Measurements from ENCODE around the gene HLA-DMB. TPM values are rescaled to one million over a fixed set of nuclear protein-coding genes. Genes with fewer than 3 reads are reported as not detected.

Gene HLA-DMB
- total RNA-seq, 1 experiment from 2014 or later: 0.34 TPM

GRCh38 chr6:32962213-32962826 is 21.5 kb upstream of the HLA-DMB start:
- DNase-seq (ENCODE audit: low spot score): no peak
- H3K27ac ChIP-seq (ENCODE audit: low read depth, low read length, poor library complexity, severe bottlenecking): no peak overlapping the region
- TF ChIP-seq CTCF (conservative IDR thresholded peaks at IDR 0.05; ENCODE audit: low read depth, low read length): no peak
- no peak for TF ChIP-seq EZH2 (IDR thresholded peaks at IDR 0.05; ENCODE audit: borderline replicate concordance, low read depth, low read length, poor library complexity, severe bottlenecking)
- no peak overlapping the region for H3K4me3 ChIP-seq (ENCODE audit: low read depth, low read length, poor library complexity, severe bottlenecking)
- H3K36me3 ChIP-seq (ENCODE audit: insufficient read depth, low read length, poor library complexity, severe bottlenecking): no peaks in the 10 kb centered on the region
- no peaks in the 10 kb centered on the region for H3K9me3 ChIP-seq (ENCODE audit: low read depth, low read length, poor library complexity, severe bottlenecking)
- intact Hi-C loops (cut with micrococcal nuclease; ENCODE audit: unreplicated experiment): no loop called here
- ChIA-PET CTCF (no interaction called here), POLR2A (ENCODE audit: low non-redundant PET) (no interaction called here)
- H3K27me3 ChIP-seq (replicated peaks; ENCODE audit: insufficient read depth, low read depth, low read length, poor library complexity): no peaks in the 10 kb centered on the region
- no TSS peak for BruUV-seq (replicated peaks)
- H3K4me1 ChIP-seq (ENCODE audit: insufficient read depth, low read length, poor library complexity, severe bottlenecking): peaks cover 14% of the 10 kb centered on the region

GRCh38 chr6:32960563-32960962 is 19.7 kb upstream of the HLA-DMB start:
- ChIA-PET CTCF (no interaction called here), POLR2A (ENCODE audit: low non-redundant PET) (no interaction called here)
- TF ChIP-seq CTCF (conservative IDR thresholded peaks at IDR 0.05; ENCODE audit: low read depth, low read length) (no peak), EZH2 (IDR thresholded peaks at IDR 0.05; ENCODE audit: borderline replicate concordance, low read depth, low read length, poor library complexity, severe bottlenecking) (no peak)
- no peaks in the 10 kb centered on the region for H3K36me3 ChIP-seq (ENCODE audit: insufficient read depth, low read length, poor library complexity, severe bottlenecking)
- no peaks in the 10 kb centered on the region for H3K9me3 ChIP-seq (ENCODE audit: low read depth, low read length, poor library complexity, severe bottlenecking)
- intact Hi-C loops (cut with micrococcal nuclease; ENCODE audit: unreplicated experiment): no loop called here
- BruUV-seq (replicated peaks): no TSS peak
- peaks cover 6% of the 10 kb centered on the region for H3K4me1 ChIP-seq (ENCODE audit: insufficient read depth, low read length, poor library complexity, severe bottlenecking)
- DNase-seq (ENCODE audit: low spot score): no peak
- H3K4me3 ChIP-seq (ENCODE audit: low read depth, low read length, poor library complexity, severe bottlenecking): no peak overlapping the region
- H3K27ac ChIP-seq (ENCODE audit: low read depth, low read length, poor library complexity, severe bottlenecking): no peak overlapping the region
- H3K27me3 ChIP-seq (replicated peaks; ENCODE audit: insufficient read depth, low read depth, low read length, poor library complexity): no peaks in the 10 kb centered on the region

- H3K4me3 ChIP-seq (ENCODE audit: low read depth, low read length, poor library complexity, severe bottlenecking): no peak overlapping the region
- intact Hi-C loops (cut with micrococcal nuclease; ENCODE audit: unreplicated experiment): no loop called here
- no peak for DNase-seq (ENCODE audit: low spot score)
- ChIA-PET POLR2A (ENCODE audit: low non-redundant PET) (no interaction called here), CTCF (interaction anchor here (0.6 kb wide), 1 partner anchor 17 kb away, joined by 4 read pairs; no protein-coding TSS in a partner anchor)
- H3K27me3 ChIP-seq (replicated peaks; ENCODE audit: insufficient read depth, low read depth, low read length, poor library complexity): no peaks in the 10 kb centered on the region
- H3K27ac ChIP-seq (ENCODE audit: low read depth, low read length, poor library complexity, severe bottlenecking): no peak overlapping the region
- no peaks in the 10 kb centered on the region for H3K4me1 ChIP-seq (ENCODE audit: insufficient read depth, low read length, poor library complexity, severe bottlenecking)
- no peaks in the 10 kb centered on the region for H3K36me3 ChIP-seq (ENCODE audit: insufficient read depth, low read length, poor library complexity, severe bottlenecking)
- no peaks in the 10 kb centered on the region for H3K9me3 ChIP-seq (ENCODE audit: low read depth, low read length, poor library complexity, severe bottlenecking)
- BruUV-seq (replicated peaks): no TSS peak
- TF ChIP-seq EZH2 (IDR thresholded peaks at IDR 0.05; ENCODE audit: borderline replicate concordance, low read depth, low read length, poor library complexity, severe bottlenecking) (no peak), CTCF (conservative IDR thresholded peaks at IDR 0.05; ENCODE audit: low read depth, low read length) (no peak)
Measured at GRCh38 chr6:32956176-32956575, 15.3 kb upstream of the HLA-DMB start.
